Thyroid gland (tissue), 4 donors: ENCODE data around the gene LRRC30. TPM values are rescaled to one million over a fixed set of nuclear protein-coding genes. Genes with fewer than 3 reads are reported as not detected.

Experiments used
- DNase-seq, 2 donors: peaks; one replicate each; pipeline ENCODE4 v3.0.0-alpha.2; 2019
- H3K27ac ChIP-seq, 3 donors: fragments of 200-600 bp; sonication (generic); 1 replicate in 2 of 3; 2 replicates in 1 of 3; pipeline ENCODE4 v1.5.1; 2016 to 2019; ENCODE audit warnings: mild to moderate bottlenecking in 1 of 3, moderate library complexity in 1 of 3
- H3K27me3 ChIP-seq: fragments of 200-600 bp; sonication (generic); one replicate; pipeline ENCODE4 v1.5.1; 2019
- H3K36me3 ChIP-seq, 2 donors: fragments of 200-600 bp; sonication (generic); one replicate each; pipeline ENCODE4 v1.5.1; 2016 to 2019
- H3K4me1 ChIP-seq, 2 donors: fragments of 200-600 bp; sonication (generic); one replicate each; pipeline ENCODE4 v1.5.1; 2017 to 2019
- H3K4me3 ChIP-seq, 3 donors: fragments of 200-600 bp; sonication (generic); replicated peaks in 1 of 3; 1 replicate in 2 of 3; 2 replicates in 1 of 3; pipeline ENCODE4 v1.5.1; 2016; ENCODE audit warnings: mild to moderate bottlenecking in 1 of 3
- H3K9me3 ChIP-seq: fragments of 200-600 bp; sonication (generic); one replicate; pipeline ENCODE4 v1.5.1; 2017
- CTCF ChIP-seq, 6 experiments: fragments of 200-600 bp in 3 of 6; fragments of 450-650 bp in 3 of 6; sonication (generic) in 3 of 6; IDR thresholded peaks; one replicate each; pipeline ENCODE4 v1.5.1; 2016 to 2019; ENCODE audit warnings: antibody characterized with exemption in 6 of 6, mild to moderate bottlenecking in 2 of 6, inconsistent platforms in 1 of 6, moderate library complexity in 1 of 6
- POLR2A ChIP-seq, 2 donors: fragments of 450-650 bp; IDR thresholded peaks; one replicate each; pipeline ENCODE4 v1.6.1; 2017; ENCODE audit warnings: antibody characterized with exemption in 2 of 2, mild to moderate bottlenecking in 2 of 2, moderate library complexity in 1 of 2
- WGBS, 2 donors: methylation state at CpG; one replicate each; pipeline ENCODE4 v1.1.5; 2017; 5-methylcytosine and 5-hydroxymethylcytosine counted together
- intact Hi-C: fragments of 100-400 bp; cut with DNase I; formaldehyde crosslinking; loops from one replicate; pipeline ENCODE4 v1.15.1; 2023
- total RNA-seq, 4 donors: library from RNA; depleted of rRNA; stranded (reverse); fragments of >200 nt; gene quantifications; one replicate each; pipeline ENCODE4 v1.2.3, GENCODE V29; 2016

Gene LRRC30
- total RNA-seq, 4 donors from 2014 or later, result not detected

- no peak for DNase-seq
- TF ChIP-seq POLR2A (IDR thresholded peaks at IDR 0.05) (no peak), CTCF (IDR thresholded peaks at IDR 0.05) (no peak)
- 88 to 95% methylated on average over 3 of the region's 3 CpGs for WGBS, 2 donors
- Histone ChIP-seq H3K36me3 (no peaks in the 10 kb centered on the region), H3K27ac (no peak overlapping the region), H3K4me1 (peaks cover 21 to 34% of the 10 kb centered on the region in 2 donors), H3K9me3 (no peaks in the 10 kb centered on the region), H3K27me3 (no peaks in the 10 kb centered on the region), H3K4me3 (no peak overlapping the region)
- intact Hi-C loops, result no loop called here
Measured at GRCh38 chr18:7232218-7232617, 1.3 kb downstream of the LRRC30 start.

GRCh38 chr18:7233134-7233810, 2.4 kb downstream of the LRRC30 start:
- TF ChIP-seq POLR2A (IDR thresholded peaks at IDR 0.05) (no peak), CTCF (IDR thresholded peaks at IDR 0.05) (no peak)
- peaks cover 28 to 40% of the 10 kb centered on the region in 2 donors for H3K4me1 ChIP-seq
- DNase-seq, result no peak
- H3K27ac ChIP-seq, result peak overlapping the region in 2 of 3 donors; percentile 6 to 62
- no peaks in the 10 kb centered on the region for H3K27me3 ChIP-seq
- intact Hi-C loops, result no loop called here
- H3K4me3 ChIP-seq, result no peak overlapping the region
- no peaks in the 10 kb centered on the region for H3K9me3 ChIP-seq
- 79 to 82% methylated on average over 8 of the region's 8 CpGs for WGBS, 2 donors
- H3K36me3 ChIP-seq, result no peaks in the 10 kb centered on the region

GRCh38 chr18:7234091-7234490, 3.2 kb downstream of the LRRC30 start:
- peak; percentile 79 to 80 for DNase-seq
- Histone ChIP-seq H3K36me3 (no peaks in the 10 kb centered on the region), H3K4me1 (peaks cover 34 to 44% of the 10 kb centered on the region in 2 donors), H3K27ac (peak overlapping the region in 2 of 3 donors; percentile 11 to 62), H3K4me3 (no peak overlapping the region), H3K27me3 (no peaks in the 10 kb centered on the region), H3K9me3 (no peaks in the 10 kb centered on the region)
- intact Hi-C loops, result no loop called here
- WGBS, 2 donors, result 22 to 25% methylated on average over 6 of the region's 6 CpGs
- TF ChIP-seq CTCF (IDR thresholded peaks at IDR 0.05) (no peak), POLR2A (IDR thresholded peaks at IDR 0.05) (no peak)

- no peaks in the 10 kb centered on the region for H3K36me3 ChIP-seq
- peak overlapping the region in 2 of 3 donors; percentile 11 to 62 for H3K27ac ChIP-seq
- no peaks in the 10 kb centered on the region for H3K9me3 ChIP-seq
- 79 to 91% methylated on average over 4 of the region's 4 CpGs for WGBS, 2 donors
- no peak overlapping the region for H3K4me3 ChIP-seq
- intact Hi-C loops, result no loop called here
- TF ChIP-seq POLR2A (IDR thresholded peaks at IDR 0.05) (no peak), CTCF (IDR thresholded peaks at IDR 0.05) (no peak)
- no peaks in the 10 kb centered on the region for H3K27me3 ChIP-seq
- no peak for DNase-seq
- peaks cover 34 to 44% of the 10 kb centered on the region in 2 donors for H3K4me1 ChIP-seq
Measured at GRCh38 chr18:7234956-7235355, 4.1 kb downstream of the LRRC30 start.

DNA sequence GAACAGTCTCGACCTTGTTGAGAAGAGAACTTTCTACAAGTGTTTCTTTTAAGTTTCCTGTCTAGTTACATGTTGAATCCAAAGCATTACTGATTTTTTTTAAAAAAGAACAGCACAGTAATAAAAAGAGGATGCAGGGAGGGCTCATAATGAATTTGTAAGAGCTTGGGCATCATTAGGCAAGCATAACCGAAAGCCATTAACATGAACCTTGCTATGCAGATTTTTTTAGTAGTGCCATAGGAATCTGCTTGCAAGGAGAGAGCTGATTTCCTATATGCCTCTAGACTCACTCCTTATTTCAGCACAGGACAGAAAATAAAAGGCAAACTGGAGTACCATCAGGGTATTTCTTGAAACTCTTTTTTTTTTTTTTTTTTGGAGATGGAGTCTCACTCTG, 5.2 kb downstream of the LRRC30 start:
- H3K36me3 ChIP-seq, result no peaks in the 10 kb centered on the region
- TF ChIP-seq POLR2A (IDR thresholded peaks at IDR 0.05), result no peak
- TF ChIP-seq CTCF (IDR thresholded peaks at IDR 0.05), result no peak
- H3K4me3 ChIP-seq, result no peak overlapping the region
- H3K4me1 ChIP-seq, result peaks cover 34 to 44% of the 10 kb centered on the region in 2 donors
- H3K27ac ChIP-seq, result no peak overlapping the region
- no peaks in the 10 kb centered on the region for H3K27me3 ChIP-seq
- H3K9me3 ChIP-seq, result no peaks in the 10 kb centered on the region
- 75 to 86% methylated on average over 2 of the region's 2 CpGs for WGBS, 2 donors
- no peak for DNase-seq
- intact Hi-C loops, result no loop called here
